Mammary epithelial cell (primary cell): ENCODE measurements around the gene FAXDC2.

Experiments
- EZH2 ChIP-seq: IDR thresholded peaks from 2 replicates; pipeline ENCODE4 v1.6.1; 2012; ENCODE audit warnings: low read length, inconsistent platforms, borderline replicate concordance
- TF ChIP-seq, protein P1 (sequence below), 2 donors: IDR thresholded peaks in 1 of 2; conservative IDR thresholded peaks in 1 of 2; 2 replicates each; pipeline ENCODE4 v1.5.1; 2011 to 2012; ENCODE audit warnings: inconsistent platforms in 2 of 2, low read length in 2 of 2, mild to moderate bottlenecking in 2 of 2, control low read depth in 1 of 2, low read depth in 1 of 2; ENCODE audit not compliant: insufficient read depth in 1 of 2; ENCODE audit errors: extremely low read depth in 1 of 2

DNA sequence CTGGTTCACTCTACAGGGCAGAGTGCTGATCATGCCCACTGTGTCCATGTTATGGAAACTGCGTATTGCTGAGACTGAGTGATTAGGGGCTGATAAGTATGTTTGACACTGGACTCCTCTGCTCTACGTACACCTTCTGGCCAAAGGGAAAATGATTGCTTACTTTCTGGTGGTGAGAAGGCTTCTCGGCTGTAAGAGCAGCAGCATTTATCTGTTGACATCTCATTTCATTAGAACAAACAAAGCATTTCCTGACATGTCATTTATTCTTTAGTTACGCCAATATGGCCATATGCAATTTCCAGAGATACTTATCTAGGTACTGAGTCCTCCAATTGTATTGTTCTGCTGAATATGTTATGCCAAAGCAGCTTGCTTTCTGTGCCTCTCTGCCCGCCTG, 5.6 kb downstream of the FAXDC2 start:
- TF ChIP-seq, protein P1, sequence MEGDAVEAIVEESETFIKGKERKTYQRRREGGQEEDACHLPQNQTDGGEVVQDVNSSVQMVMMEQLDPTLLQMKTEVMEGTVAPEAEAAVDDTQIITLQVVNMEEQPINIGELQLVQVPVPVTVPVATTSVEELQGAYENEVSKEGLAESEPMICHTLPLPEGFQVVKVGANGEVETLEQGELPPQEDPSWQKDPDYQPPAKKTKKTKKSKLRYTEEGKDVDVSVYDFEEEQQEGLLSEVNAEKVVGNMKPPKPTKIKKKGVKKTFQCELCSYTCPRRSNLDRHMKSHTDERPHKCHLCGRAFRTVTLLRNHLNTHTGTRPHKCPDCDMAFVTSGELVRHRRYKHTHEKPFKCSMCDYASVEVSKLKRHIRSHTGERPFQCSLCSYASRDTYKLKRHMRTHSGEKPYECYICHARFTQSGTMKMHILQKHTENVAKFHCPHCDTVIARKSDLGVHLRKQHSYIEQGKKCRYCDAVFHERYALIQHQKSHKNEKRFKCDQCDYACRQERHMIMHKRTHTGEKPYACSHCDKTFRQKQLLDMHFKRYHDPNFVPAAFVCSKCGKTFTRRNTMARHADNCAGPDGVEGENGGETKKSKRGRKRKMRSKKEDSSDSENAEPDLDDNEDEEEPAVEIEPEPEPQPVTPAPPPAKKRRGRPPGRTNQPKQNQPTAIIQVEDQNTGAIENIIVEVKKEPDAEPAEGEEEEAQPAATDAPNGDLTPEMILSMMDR (conservative IDR thresholded peaks at IDR 0.05 in 1 of 2, IDR thresholded peaks at IDR 0.05 in 1 of 2; ENCODE audit: extremely low read depth in 1 of 2, insufficient read depth in 1 of 2, low read depth in 1 of 2, low read length in 2 of 2): no peak
- no peak for TF ChIP-seq EZH2
